Hepatocyte (in vitro differentiated cells): Measurements from ENCODE around the gene LINC01488. TPM values are rescaled to one million over a fixed set of nuclear protein-coding genes. Genes with fewer than 3 reads are reported as not detected.
A peak's percentile ranks its signal among the peaks of the same experiment; 100 is the strongest.

ENCODE experiments used
- DNase-seq: peaks from one replicate; pipeline ENCODE4 v3.0.0-alpha.2; 2016; ENCODE audit warnings: low spot score
- H2AFZ ChIP-seq: fragments of 200-600 bp; sonication (generic); 2 replicates; pipeline ENCODE4 v1.6.0; 2016; ENCODE audit warnings: antibody characterized with exemption, mild to moderate bottlenecking
- H3K27ac ChIP-seq: fragments of 200-600 bp; sonication (generic); 2 replicates; pipeline ENCODE4 v1.5.1; 2016; ENCODE audit warnings: mild to moderate bottlenecking
- H3K27me3 ChIP-seq: fragments of 200-600 bp; sonication (generic); 2 replicates; pipeline ENCODE4 v1.6.1; 2016
- H3K36me3 ChIP-seq: fragments of 200-600 bp; sonication (generic); replicated peaks from 2 replicates; pipeline ENCODE4 v1.5.1; 2016; ENCODE audit warnings: low read depth; ENCODE audit not compliant: insufficient read depth
- H3K4me1 ChIP-seq: fragments of 200-600 bp; sonication (generic); 2 replicates; pipeline ENCODE4 v1.5.1; 2016; ENCODE audit warnings: mild to moderate bottlenecking, moderate library complexity; ENCODE audit not compliant: insufficient read depth
- H3K4me2 ChIP-seq: fragments of 200-600 bp; sonication (generic); 2 replicates; pipeline ENCODE4 v1.6.0; 2016
- H3K4me3 ChIP-seq: fragments of 200-600 bp; sonication (generic); 2 replicates; pipeline ENCODE4 v1.5.1; 2016; ENCODE audit warnings: mild to moderate bottlenecking
- H3K79me2 ChIP-seq: fragments of 200-600 bp; sonication (generic); 2 replicates; pipeline ENCODE4 v1.6.0; 2017; ENCODE audit warnings: mild to moderate bottlenecking
- H3K9me2 ChIP-seq: fragments of 200-600 bp; sonication (generic); replicated peaks from 2 replicates; pipeline ENCODE4 v1.6.0; 2017; ENCODE audit warnings: mild to moderate bottlenecking; ENCODE audit not compliant: insufficient read depth
- H3K9me3 ChIP-seq: fragments of 200-600 bp; sonication (generic); 2 replicates; pipeline ENCODE4 v1.5.1; 2016; ENCODE audit warnings: low read depth, mild to moderate bottlenecking
- H4K20me1 ChIP-seq: fragments of 200-600 bp; sonication (generic); 2 replicates; pipeline ENCODE4 v1.6.0; 2016; ENCODE audit warnings: mild to moderate bottlenecking; ENCODE audit not compliant: insufficient read depth, poor library complexity, severe bottlenecking
- CTCF ChIP-seq: fragments of 200-600 bp; sonication (generic); IDR thresholded peaks from 2 replicates; pipeline ENCODE4 v1.5.1; 2016; ENCODE audit warnings: antibody characterized with exemption, mild to moderate bottlenecking; ENCODE audit not compliant: poor library complexity
- EZH2 ChIP-seq: fragments of 200-600 bp; sonication (generic); IDR thresholded peaks from 2 replicates; pipeline ENCODE4 v1.6.1; 2016; ENCODE audit warnings: antibody characterized with exemption, mild to moderate bottlenecking, borderline replicate concordance
- EZH2phosphoT487 ChIP-seq: fragments of 200-600 bp; sonication (generic); IDR thresholded peaks from one replicate; pipeline ENCODE4 v1.6.1; 2018; ENCODE audit warnings: antibody characterized with exemption, mild to moderate bottlenecking, low read depth, moderate library complexity; ENCODE audit not compliant: unreplicated experiment, severe bottlenecking
- WGBS: methylation state at CpG from one replicate; pipeline ENCODE4 v1.1.6; 2016; ENCODE audit warnings: low lambda C conversion rate; ENCODE audit errors: missing lambda C conversion rate; 5-methylcytosine and 5-hydroxymethylcytosine counted together
- polyA plus RNA-seq: library from polyadenylated mRNA; unstranded; fragments of >200 nt; fragmentation: Nextera tagmentation; extraction: Ambion mirVana; gene quantifications from 2 replicates; pipeline ENCODE4 v1.2.1, GENCODE V29; 2016
- total RNA-seq: library from RNA; depleted of rRNA; stranded (reverse); fragments of >200 nt; gene quantifications from 2 replicates; pipeline ENCODE4 v1.2.3, GENCODE V29; 2014

Gene LINC01488
- total and polyA plus RNA-seq, 2 experiments from 2014 or later: 0.27 to 0.59 TPM

GRCh38 chr11:69541501-69542313 lies 60.2 kb downstream of the LINC01488 start:
- Histone ChIP-seq H3K4me3 (no peak overlapping the region), H3K4me2 (no peak overlapping the region), H3K9me2 (no peaks in the 10 kb centered on the region), H3K79me2 (no peaks in the 10 kb centered on the region), H3K27me3 (no peaks in the 10 kb centered on the region), H3K27ac (no peak overlapping the region), H4K20me1 (no peaks in the 10 kb centered on the region), H3K9me3 (no peaks in the 10 kb centered on the region), H3K36me3 (no peaks in the 10 kb centered on the region), H2AFZ (no peak overlapping the region), H3K4me1 (no peaks in the 10 kb centered on the region)
- 83% methylated on average over 8 of the region's 8 CpGs for WGBS
- TF ChIP-seq EZH2phosphoT487 (no peak), EZH2 (no peak), CTCF (no peak)
- DNase-seq: no peak

DNA sequence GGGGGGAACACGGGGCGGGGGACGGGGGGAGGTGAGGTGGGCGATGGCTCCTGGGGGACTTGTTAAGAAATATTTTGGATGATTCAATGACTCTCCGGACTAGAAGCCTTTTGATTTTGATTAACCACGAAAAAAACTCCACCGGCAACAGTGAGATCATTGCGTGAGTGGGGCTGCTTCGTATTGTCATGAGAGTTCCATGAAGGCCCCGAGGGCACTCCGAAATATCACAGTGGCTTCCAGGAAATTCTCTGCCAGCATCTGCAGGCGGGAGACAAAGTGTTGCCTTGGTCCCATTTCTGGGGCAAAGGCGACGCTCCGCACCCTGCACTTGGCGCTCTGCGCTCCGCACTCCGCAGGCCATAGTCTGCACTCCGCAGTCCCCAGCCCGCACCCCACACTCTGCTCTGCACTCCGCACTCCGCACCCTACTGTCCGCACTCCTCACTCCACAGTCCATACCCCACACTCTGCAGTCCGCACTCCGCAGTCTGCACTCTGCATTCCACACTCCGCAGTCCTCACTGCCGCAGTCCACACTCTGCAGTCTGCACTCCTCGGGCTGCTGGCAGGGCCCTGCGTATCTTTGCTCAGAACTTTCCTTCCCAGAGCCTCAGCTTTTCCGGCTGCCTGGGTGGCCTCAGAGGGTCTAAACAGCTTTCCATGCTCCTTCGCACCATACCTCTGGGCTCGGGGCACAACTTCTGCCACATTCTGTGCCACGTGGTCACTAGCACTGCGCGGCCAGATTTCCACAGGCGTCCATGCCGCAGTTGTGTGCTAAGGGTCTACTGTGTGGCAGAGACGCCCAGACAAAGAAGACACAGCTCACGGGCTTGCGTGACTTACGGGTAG lies 61.1 kb downstream of the LINC01488 start:
- peak; percentile 2 for DNase-seq
- H3K4me1 ChIP-seq: no peaks in the 10 kb centered on the region
- H3K9me3 ChIP-seq: no peaks in the 10 kb centered on the region
- no peaks in the 10 kb centered on the region for H4K20me1 ChIP-seq
- no peaks in the 10 kb centered on the region for H3K9me2 ChIP-seq
- H3K27me3 ChIP-seq: no peaks in the 10 kb centered on the region
- no peak overlapping the region for H2AFZ ChIP-seq
- H3K4me3 ChIP-seq: no peak overlapping the region
- no peak overlapping the region for H3K27ac ChIP-seq
- no peaks in the 10 kb centered on the region for H3K79me2 ChIP-seq
- TF ChIP-seq EZH2 (no peak), EZH2phosphoT487 (no peak), CTCF (no peak)
- no peak overlapping the region for H3K4me2 ChIP-seq
- no peaks in the 10 kb centered on the region for H3K36me3 ChIP-seq
- 91% methylated on average over 41 of the region's 42 CpGs for WGBS

Other genes with a start within 250 kb of the LINC01488 start
- gene MYEOV, start 187.5 kb upstream of the LINC01488 start, total RNA-seq: not detected in 2 replicates
- gene MYEOV, start 187.5 kb upstream of the LINC01488 start, polyA plus RNA-seq: 0.57 TPM in 1 of 2 replicates, not detected in the other
- gene CCND1, start 159.5 kb downstream of the LINC01488 start, total RNA-seq: 69.6 and 80.2 TPM in 2 replicates
- 81.9 and 82.9 TPM in 2 replicates for gene CCND1, start 159.5 kb downstream of the LINC01488 start, polyA plus RNA-seq
- 13.4 and 32.9 TPM in 2 replicates for gene LTO1, start 193.7 kb downstream of the LINC01488 start, total RNA-seq
- gene LTO1, start 193.7 kb downstream of the LINC01488 start, polyA plus RNA-seq: 12.6 and 19.6 TPM in 2 replicates
- gene FGF19, start 222.4 kb downstream of the LINC01488 start, total RNA-seq: 0.16 and 1.0 TPM in 2 replicates
- not detected in 2 replicates for gene FGF19, start 222.4 kb downstream of the LINC01488 start, polyA plus RNA-seq